HG02852 (cell line): ENCODE data around the gene CORT.
"Not testable (repeated sequence)": the region's sequence is repeated elsewhere in the genome, so short reads cannot be mapped to it uniquely, and the experiment has no call there.

Experiments used
- ATAC-seq: cut with Tn5 transposase; IDR thresholded peaks from one replicate; pipeline ENCODE4 v1.9.1; 2021; ENCODE audit warnings: mild to moderate bottlenecking, moderate library complexity; ENCODE audit not compliant: unreplicated experiment

CORT gene

GRCh38 chr1:10474309-10474612 lies 24.4 kb downstream of the CORT start:
- ATAC-seq = not testable (repeated sequence)

- ATAC-seq = peak; percentile 53
These were observed 25.0 kb downstream of the CORT start, which contains the start of gene PEX14 for GRCh38 chr1:10474613-10475507. Gene PEX14, plus strand, starts transcription at chr1:10474950. Its CDS starts 17 bp downstream, at chr1:10474967.

- ATAC-seq = no peak
These were observed 25.7 kb downstream of the CORT start for GRCh38 chr1:10475510-10475909.

- ATAC-seq = no peak
These were observed 29.5 kb downstream of the CORT start for GRCh38 chr1:10479296-10479695.

GRCh38 chr1:10480614-10481013 lies 30.8 kb downstream of the CORT start:
- ATAC-seq = no peak

GRCh38 chr1:10484521-10484920 lies 34.7 kb downstream of the CORT start:
- ATAC-seq = no peak

GRCh38 chr1:10489291-10490055 lies 39.6 kb downstream of the CORT start:
- ATAC-seq = no peak

GRCh38 chr1:10490286-10490970 lies 40.6 kb downstream of the CORT start:
- no peak for ATAC-seq

GRCh38 chr1:10494418-10494753 lies 44.6 kb downstream of the CORT start:
- ATAC-seq = no peak

GRCh38 chr1:10494754-10495474 lies 45.1 kb downstream of the CORT start:
- ATAC-seq = peak; percentile 76

- ATAC-seq = no peak
These were observed 45.6 kb downstream of the CORT start for GRCh38 chr1:10495475-10495817.

GRCh38 chr1:10495952-10496351 lies 46.1 kb downstream of the CORT start:
- ATAC-seq = no peak

- no peak for ATAC-seq
These were observed 47.3 kb downstream of the CORT start for GRCh38 chr1:10497109-10497508.

- no peak for ATAC-seq
These were observed 48.4 kb downstream of the CORT start for GRCh38 chr1:10498231-10498630.
